Skeletal muscle satellite cell (primary cell): Measurements from ENCODE around the gene MAML3.
A peak's percentile ranks its signal among the peaks of the same experiment; 100 is the strongest.

Source experiments
- H3K27me3 ChIP-seq: 2 replicates; pipeline ENCODE4 v1.7.0; 2013; ENCODE audit warnings: low read length; ENCODE audit not compliant: control insufficient read depth, insufficient read depth
- H3K36me3 ChIP-seq: 2 replicates; pipeline ENCODE4 v1.7.0; 2013; ENCODE audit warnings: mild to moderate bottlenecking, control low read depth, low read length; ENCODE audit not compliant: insufficient read depth
- H3K4me1 ChIP-seq: 2 replicates; pipeline ENCODE4 v1.7.0; 2013; ENCODE audit warnings: low read length; ENCODE audit not compliant: control insufficient read depth, insufficient read depth
- H3K4me2 ChIP-seq: 2 replicates; pipeline ENCODE4 v1.7.0; 2013; ENCODE audit warnings: mild to moderate bottlenecking, low read length
- H3K4me3 ChIP-seq: 2 replicates; pipeline ENCODE4 v1.7.0; 2013; ENCODE audit warnings: low read length
- H3K9ac ChIP-seq: 2 replicates; pipeline ENCODE4 v1.7.0; 2013; ENCODE audit warnings: mild to moderate bottlenecking, low read depth, low read length, moderate library complexity
- H3K9me3 ChIP-seq: replicated peaks from 2 replicates; pipeline ENCODE4 v1.7.0; 2013; ENCODE audit warnings: mild to moderate bottlenecking, control low read depth, low read length

Gene MAML3

DNA sequence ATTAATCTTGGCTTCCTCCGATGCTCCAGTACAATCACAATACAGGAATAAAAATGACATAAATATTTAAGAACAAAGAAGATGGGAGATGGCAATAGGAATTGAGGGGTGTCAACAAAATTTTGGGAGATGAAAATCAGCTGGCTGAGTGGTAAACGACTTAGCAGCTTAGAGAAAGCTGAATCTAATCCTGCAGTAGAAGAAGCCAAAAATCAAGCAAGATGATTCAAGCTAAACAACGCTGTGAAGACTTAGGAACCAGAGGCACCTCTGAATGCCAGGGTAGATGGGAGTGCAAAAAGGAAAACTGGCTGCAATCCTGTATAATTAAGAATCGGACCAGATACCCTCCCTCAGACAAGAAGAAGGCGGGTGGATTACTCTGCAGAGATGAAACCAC lies 273.1 kb downstream of the MAML3 start:
- no peak overlapping the region for H3K9ac ChIP-seq
- H3K27me3 ChIP-seq = no peaks in the 10 kb centered on the region
- no peaks in the 10 kb centered on the region for H3K36me3 ChIP-seq
- no peak overlapping the region for H3K4me2 ChIP-seq
- H3K4me3 ChIP-seq = no peak overlapping the region
- no peaks in the 10 kb centered on the region for H3K4me1 ChIP-seq
- H3K9me3 ChIP-seq = no peaks in the 10 kb centered on the region

DNA sequence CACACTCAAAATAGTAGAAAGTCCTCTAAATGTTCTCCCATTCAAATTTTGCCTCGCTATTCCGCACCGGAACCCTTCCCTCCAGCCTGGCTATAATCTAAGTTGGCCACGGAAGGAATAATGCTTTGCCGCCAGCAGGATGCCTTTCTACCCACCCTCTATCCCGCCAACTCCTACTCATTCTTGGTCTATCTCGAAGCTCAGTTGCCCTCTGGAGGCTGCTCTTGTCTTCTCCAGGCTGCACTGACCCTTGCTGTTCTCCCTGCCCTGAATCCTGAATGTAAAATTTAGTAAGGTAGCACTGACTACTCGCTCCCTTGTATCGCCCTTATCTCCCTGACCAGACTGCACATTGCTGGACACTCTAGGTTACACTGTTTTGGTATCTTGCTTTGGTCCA lies 275.9 kb downstream of the MAML3 start:
- Histone ChIP-seq H3K9me3 (no peaks in the 10 kb centered on the region), H3K27me3 (no peaks in the 10 kb centered on the region), H3K36me3 (no peaks in the 10 kb centered on the region), H3K4me1 (peaks cover 3% of the 10 kb centered on the region), H3K4me3 (no peak overlapping the region), H3K9ac (no peak overlapping the region), H3K4me2 (no peak overlapping the region)

DNA sequence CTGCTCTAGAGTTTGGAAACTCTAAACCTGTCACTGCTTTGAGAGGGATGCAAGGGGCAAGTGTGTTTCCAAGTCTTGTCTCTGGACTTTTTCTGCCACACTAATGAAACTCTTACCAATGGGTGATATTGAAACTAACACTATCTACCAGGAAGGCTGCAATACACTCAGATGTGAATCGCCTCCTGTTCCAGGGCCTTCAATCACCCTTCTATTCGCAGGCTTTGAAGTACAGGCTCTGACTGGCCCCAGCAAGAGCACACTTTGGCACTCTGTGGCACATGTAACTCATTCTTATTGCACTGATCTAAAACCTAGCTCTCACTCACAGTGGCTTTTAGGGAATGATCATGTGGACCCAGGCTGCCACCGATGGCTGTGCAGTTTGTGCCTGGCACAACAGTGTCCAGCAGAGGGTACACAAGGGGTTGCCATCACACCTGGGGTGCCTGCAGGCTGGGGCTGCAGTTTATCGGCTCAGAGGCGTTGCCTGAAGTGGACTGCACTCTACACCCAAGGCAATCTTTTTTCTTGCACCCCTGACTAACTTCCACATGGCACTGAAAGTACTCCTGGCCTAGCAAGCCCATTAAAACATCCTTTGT lies 277.5 kb downstream of the MAML3 start:
- no peak overlapping the region for H3K9ac ChIP-seq
- H3K27me3 ChIP-seq = no peaks in the 10 kb centered on the region
- H3K4me1 ChIP-seq = peaks cover 15% of the 10 kb centered on the region
- no peaks in the 10 kb centered on the region for H3K36me3 ChIP-seq
- no peaks in the 10 kb centered on the region for H3K9me3 ChIP-seq
- H3K4me3 ChIP-seq = no peak overlapping the region
- no peak overlapping the region for H3K4me2 ChIP-seq

DNA sequence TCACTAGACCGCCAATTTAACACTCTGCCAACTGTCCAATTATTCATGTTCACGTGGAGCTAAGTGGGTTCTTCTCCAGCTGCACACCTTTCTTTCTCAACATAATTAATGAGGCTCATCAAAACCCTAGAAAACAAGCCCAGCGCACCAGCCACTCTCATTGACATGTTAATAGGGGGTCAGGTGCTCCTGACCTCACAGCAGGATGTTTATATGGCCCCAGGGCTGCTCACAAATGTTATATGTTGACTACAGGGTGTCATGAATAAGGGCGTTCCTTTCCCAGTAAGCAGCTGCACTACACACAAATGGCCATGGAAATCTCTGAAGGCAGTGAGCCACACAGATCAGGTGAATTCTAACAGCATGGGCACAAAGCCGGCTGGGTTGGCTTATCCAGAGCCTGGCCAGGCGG lies 278.6 kb downstream of the MAML3 start:
- Histone ChIP-seq H3K4me1 (peaks cover 16% of the 10 kb centered on the region), H3K9me3 (no peaks in the 10 kb centered on the region), H3K27me3 (no peaks in the 10 kb centered on the region), H3K4me3 (no peak overlapping the region), H3K4me2 (no peak overlapping the region), H3K9ac (no peak overlapping the region), H3K36me3 (no peaks in the 10 kb centered on the region)

DNA sequence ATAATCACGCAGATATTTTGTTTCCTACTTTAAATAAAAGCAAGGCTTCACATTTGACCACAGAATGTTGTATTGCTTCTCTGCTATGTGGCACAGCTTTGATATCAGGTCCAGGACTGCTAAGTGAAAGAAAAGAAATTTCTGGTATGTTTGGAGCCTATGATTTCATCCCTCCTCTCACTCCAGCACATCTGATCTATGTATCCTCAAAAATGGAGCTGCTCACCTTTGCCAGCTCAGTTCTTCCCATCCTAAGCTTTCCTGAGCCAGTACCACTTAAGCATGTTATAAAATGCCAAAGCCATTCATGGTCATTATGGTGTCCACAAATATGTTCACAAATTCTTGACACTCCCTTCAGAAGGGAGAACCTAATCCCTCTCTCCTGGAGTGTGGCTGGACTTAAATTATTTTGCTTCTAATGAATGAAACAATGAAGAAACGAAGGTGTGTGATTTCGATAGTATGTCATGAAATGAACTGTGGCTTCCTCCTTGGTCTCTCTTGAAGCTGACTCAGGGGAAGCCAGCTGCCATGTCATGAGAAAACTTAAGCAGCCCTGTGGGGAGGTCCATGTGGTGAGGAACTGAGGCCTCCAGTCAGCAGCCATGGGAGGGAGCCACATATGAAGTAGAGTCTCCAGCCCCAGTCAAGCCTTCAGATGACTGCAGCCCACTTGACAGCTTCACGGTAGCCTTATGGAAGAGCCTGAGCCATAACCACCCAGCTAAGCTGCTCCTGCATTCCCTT lies 280.7 kb downstream of the MAML3 start:
- Histone ChIP-seq H3K4me2 (no peak overlapping the region), H3K36me3 (no peaks in the 10 kb centered on the region), H3K4me1 (peaks cover 16% of the 10 kb centered on the region), H3K9me3 (no peaks in the 10 kb centered on the region), H3K9ac (no peak overlapping the region), H3K4me3 (no peak overlapping the region), H3K27me3 (no peaks in the 10 kb centered on the region)

DNA sequence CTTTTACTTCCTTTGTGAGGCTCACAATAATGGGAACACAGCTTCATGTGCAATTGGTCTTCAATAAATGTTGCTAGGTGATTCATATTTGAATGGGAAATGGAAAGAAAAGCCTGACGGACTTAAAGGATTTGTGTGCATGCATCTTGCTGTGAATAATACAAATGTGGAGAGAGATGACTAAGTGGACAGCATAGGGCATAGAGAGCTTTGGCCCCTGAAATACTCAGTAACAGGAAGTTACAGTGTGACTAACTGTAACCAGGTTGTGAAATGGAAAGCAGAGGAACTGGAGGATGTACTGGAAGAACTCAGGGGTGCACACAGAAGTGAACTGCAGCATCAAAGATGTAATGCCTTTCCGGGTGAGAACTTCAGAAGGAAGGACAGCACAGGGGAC lies 281.7 kb downstream of the MAML3 start:
- H3K4me3 ChIP-seq = no peak overlapping the region
- no peaks in the 10 kb centered on the region for H3K36me3 ChIP-seq
- H3K4me2 ChIP-seq = peak overlapping the region; percentile 19
- H3K9ac ChIP-seq = no peak overlapping the region
- no peaks in the 10 kb centered on the region for H3K9me3 ChIP-seq
- H3K4me1 ChIP-seq = peaks cover 16% of the 10 kb centered on the region
- H3K27me3 ChIP-seq = no peaks in the 10 kb centered on the region

DNA sequence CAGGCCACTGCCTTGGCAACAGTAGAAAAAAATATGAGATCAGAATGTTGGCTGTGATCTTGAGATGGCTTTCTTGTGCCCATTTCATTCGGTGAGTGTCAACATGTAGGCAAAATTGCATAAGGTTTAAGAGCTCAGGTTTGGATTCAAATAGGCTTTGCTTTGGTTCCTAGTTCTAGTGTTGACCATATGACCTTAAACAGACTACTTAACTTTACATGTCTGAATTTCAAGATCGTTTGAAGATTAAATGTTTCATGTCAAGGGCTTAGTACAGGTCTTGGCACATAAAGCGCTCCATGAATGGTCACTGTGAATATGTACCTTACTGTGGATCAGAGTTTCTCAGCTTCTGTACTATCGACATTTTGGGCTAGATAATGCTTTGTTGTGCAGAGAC lies 284.2 kb downstream of the MAML3 start:
- Histone ChIP-seq H3K27me3 (no peaks in the 10 kb centered on the region), H3K36me3 (no peaks in the 10 kb centered on the region), H3K4me2 (no peak overlapping the region), H3K9me3 (no peaks in the 10 kb centered on the region), H3K4me1 (peaks cover 21% of the 10 kb centered on the region), H3K9ac (no peak overlapping the region), H3K4me3 (no peak overlapping the region)

DNA sequence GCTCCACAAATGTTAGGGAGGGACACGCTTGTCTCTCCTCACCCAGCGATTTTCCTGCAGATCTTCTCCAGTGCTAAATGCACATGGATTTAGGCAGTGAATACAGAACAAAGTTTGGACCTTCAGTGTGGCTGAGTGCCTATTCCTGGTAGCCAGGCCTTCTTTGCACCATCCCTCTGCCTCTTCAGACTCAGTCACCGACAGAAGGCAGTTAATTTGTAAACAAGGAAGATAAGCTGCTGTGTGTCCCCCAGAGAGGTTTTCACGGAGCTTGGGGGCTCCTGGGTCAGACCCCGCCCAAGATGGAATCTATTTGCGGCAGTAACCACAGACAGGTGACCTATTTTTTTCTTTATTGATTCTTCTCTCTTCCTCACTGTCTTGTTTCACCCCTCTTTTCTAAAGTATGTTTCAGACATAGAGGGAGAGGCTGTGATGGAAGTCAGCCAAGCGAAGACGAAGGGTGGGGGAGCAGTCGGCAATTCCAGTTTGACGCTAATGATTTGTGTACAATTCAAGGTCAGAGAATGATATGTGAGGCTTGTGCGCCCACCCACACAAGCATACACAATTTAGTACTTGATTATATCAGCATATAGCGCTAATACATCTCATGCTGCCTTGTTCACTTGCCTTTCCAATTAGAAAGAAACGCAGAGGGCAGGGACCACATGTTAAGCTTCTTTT lies 287.6 kb downstream of the MAML3 start:
- Histone ChIP-seq H3K4me3 (no peak overlapping the region), H3K4me2 (no peak overlapping the region), H3K9ac (no peak overlapping the region), H3K4me1 (peaks cover 8% of the 10 kb centered on the region), H3K9me3 (no peaks in the 10 kb centered on the region), H3K27me3 (no peaks in the 10 kb centered on the region), H3K36me3 (no peaks in the 10 kb centered on the region)

DNA sequence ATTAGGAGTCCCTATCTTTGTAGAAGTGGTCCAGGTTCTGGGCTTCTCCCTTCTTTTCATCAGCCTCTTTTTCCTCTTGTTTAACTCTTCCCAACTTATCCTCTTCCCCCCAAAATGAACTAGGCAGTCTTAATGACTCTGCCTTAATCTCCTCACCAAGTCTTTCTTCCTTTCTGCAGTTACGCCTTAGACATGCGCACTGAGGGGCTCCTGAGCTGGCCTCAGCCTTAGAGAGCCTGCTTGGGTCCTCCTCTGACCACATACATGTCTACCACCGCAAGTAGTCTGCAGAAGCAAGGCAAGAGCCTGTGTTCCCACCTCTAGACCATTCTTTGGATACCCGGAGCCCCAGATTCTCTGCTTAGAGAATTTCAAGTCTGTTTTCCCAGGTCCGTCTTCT lies 288.4 kb downstream of the MAML3 start:
- Histone ChIP-seq H3K9ac (no peak overlapping the region), H3K4me3 (no peak overlapping the region), H3K27me3 (no peaks in the 10 kb centered on the region), H3K9me3 (no peaks in the 10 kb centered on the region), H3K36me3 (no peaks in the 10 kb centered on the region), H3K4me2 (no peak overlapping the region), H3K4me1 (peaks cover 8% of the 10 kb centered on the region)

DNA sequence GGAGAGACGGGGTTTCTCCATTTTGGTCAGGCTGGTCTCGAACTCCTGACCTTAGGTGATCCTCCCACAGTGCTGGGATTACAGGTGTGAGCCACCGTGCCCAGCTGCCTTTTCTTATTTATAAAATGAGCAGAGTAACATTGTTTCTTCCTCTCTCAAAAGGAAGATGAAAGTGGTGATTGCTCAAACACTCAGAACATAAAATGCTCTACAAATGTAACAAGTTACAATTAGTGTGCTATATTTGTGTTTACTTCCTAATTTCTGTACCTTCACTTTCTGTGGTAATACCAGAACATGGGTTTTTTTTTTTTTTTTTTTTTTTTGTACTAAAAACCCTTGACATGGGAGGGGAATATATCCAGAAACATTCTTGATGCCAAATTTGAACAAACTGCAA lies 290.5 kb downstream of the MAML3 start:
- H3K9me3 ChIP-seq = no peaks in the 10 kb centered on the region
- H3K4me2 ChIP-seq = no peak overlapping the region
- no peak overlapping the region for H3K9ac ChIP-seq
- H3K4me3 ChIP-seq = no peak overlapping the region
- peaks cover 8% of the 10 kb centered on the region for H3K4me1 ChIP-seq
- H3K27me3 ChIP-seq = no peaks in the 10 kb centered on the region
- H3K36me3 ChIP-seq = no peaks in the 10 kb centered on the region

DNA sequence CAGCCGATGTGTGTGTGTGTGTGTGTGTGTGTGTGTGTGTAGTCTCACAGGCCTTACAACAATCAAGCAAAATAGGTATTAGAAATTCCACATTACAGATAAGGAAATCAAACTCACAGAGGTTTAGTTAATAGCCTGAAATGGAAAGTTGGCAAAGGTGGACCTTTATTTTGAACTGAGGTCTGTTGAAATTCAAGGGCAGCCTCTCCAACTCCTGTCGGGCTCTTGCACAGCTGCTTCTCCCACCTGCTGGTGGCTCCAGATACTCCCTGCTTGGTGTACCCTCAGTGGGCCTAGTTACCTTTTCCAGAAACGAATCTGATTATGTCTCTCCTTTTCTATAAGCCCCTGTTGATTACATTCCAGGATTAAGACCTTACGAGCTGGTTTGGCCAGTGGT lies 292.5 kb downstream of the MAML3 start:
- peaks cover 8% of the 10 kb centered on the region for H3K4me1 ChIP-seq
- H3K27me3 ChIP-seq = no peaks in the 10 kb centered on the region
- no peak overlapping the region for H3K4me3 ChIP-seq
- H3K9ac ChIP-seq = no peak overlapping the region
- no peaks in the 10 kb centered on the region for H3K36me3 ChIP-seq
- H3K4me2 ChIP-seq = no peak overlapping the region
- no peaks in the 10 kb centered on the region for H3K9me3 ChIP-seq
